ENCODE results near the gene PROS1.
"Not testable (repeated sequence)": the region's sequence is repeated elsewhere in the genome, so short reads cannot be mapped to it uniquely, and the experiment has no call there.

The PROS1 gene

DNA sequence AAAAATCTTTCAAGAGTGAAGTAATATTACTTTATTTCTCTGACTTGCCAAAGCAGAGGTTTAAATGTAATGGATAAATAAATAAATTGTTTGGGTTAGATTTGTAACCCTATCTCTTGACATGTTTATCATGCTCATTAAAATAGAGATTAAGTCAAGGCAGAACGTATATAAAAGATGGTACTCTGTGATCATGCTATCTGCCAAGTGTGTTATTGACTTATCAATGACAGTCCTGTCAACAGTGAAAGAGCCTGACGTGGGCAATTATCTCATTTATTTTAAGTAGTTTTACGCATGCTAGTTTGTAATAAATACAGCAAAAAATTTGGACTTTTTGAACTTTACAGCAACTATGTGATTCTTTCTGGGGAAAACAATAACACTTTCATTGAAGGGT lies 43.7 kb downstream of the PROS1 start:
- Mint-ChIP-seq H3K27me3 (peaks cover 1% of the 10 kb centered on the region), H3K9me3 (no peaks in the 10 kb centered on the region), H3K36me3 (no peaks in the 10 kb centered on the region), H3K27ac (no peak overlapping the region), H3K4me1 (no peaks in the 10 kb centered on the region), H3K4me3 (no peak overlapping the region)

GRCh38 chr3:93926789-93927188 lies 46.9 kb downstream of the PROS1 start:
- Mint-ChIP-seq H3K27me3 (peaks cover 1% of the 10 kb centered on the region), H3K9me3 (no peaks in the 10 kb centered on the region), H3K36me3 (no peaks in the 10 kb centered on the region), H3K4me3 (no peak overlapping the region), H3K4me1 (no peaks in the 10 kb centered on the region), H3K27ac (no peak overlapping the region)

DNA sequence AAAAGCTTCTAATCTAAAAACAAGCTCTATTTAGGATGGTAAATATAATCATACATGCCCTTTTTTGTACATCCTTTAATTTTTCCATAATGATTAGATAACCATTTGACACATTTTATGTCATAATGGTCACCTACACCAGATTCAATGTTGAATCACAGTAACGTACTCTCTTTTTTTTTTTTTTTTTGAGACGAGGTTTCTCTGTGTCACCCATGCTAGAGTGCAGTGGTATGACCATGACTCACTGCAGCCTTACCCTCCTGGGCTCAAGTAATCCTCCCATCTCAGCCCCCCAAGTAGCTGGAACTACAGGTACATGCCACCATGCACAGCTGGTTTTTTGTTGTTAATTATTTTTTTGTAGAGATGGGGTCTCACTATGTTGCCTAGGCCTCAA lies 49.2 kb downstream of the PROS1 start:
- Mint-ChIP-seq H3K4me1 (no peaks in the 10 kb centered on the region), H3K9me3 (no peaks in the 10 kb centered on the region), H3K27me3 (peaks cover 4% of the 10 kb centered on the region), H3K36me3 (no peaks in the 10 kb centered on the region), H3K27ac (no peak overlapping the region), H3K4me3 (no peak overlapping the region)

GRCh38 chr3:93923006-93923405 lies 50.7 kb downstream of the PROS1 start:
- Mint-ChIP-seq H3K36me3 (no peaks in the 10 kb centered on the region), H3K27ac (no peak overlapping the region), H3K9me3 (no peaks in the 10 kb centered on the region), H3K27me3 (peaks cover 4% of the 10 kb centered on the region), H3K4me1 (no peaks in the 10 kb centered on the region), H3K4me3 (no peak overlapping the region)

- not testable (repeated sequence) for H3K4me3 Mint-ChIP-seq, H3K4me1 Mint-ChIP-seq, H3K9me3 Mint-ChIP-seq, H3K27ac Mint-ChIP-seq, H3K36me3 Mint-ChIP-seq, H3K27me3 Mint-ChIP-seq
Measured at GRCh38 chr3:93917546-93918029, 56.1 kb downstream of the PROS1 start.

DNA sequence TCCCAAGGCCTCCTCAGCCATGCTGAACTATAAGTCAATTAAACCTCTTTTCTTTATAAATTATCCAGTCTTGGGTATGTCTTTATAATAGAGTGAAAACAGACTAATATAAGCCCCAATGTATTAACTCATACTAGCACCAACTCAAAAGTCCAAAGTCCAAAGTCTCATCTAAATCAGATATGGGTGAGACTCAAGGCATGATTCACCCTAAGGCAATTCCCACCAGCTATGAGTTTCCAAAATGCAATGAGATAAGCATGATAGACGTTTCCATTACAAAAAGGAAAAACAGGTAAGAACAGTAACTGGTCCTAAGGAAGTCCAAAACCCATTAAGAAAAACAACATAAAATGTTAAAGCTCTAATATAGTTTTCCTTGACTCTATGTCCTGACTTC lies 60.1 kb downstream of the PROS1 start:
- H3K27me3 Mint-ChIP-seq, H3K27ac Mint-ChIP-seq, H3K4me1 Mint-ChIP-seq, H3K4me3 Mint-ChIP-seq, H3K9me3 Mint-ChIP-seq, H3K36me3 Mint-ChIP-seq: not testable (repeated sequence)

DNA sequence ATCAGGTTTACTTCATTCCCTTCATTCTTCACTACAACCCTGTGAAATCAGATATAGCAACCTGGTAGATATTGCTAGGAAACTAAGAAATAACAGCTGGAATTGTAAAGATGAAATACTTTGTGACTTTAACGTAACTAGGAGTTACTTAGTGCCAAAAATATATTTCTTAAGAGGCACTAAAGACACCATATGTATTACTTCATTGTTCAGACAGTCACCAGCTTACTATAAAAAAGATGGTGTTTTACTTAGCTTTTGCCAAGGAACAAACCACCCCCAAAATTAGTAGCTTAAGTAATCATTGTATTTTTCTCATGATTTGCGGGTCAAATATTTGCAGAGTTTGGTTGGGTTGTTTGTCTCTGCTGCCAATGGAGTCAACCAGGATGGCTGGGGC lies 62.5 kb downstream of the PROS1 start:
- Mint-ChIP-seq H3K4me1 (no peaks in the 10 kb centered on the region), H3K4me3 (no peak overlapping the region), H3K9me3 (peaks cover 4% of the 10 kb centered on the region), H3K27me3 (no peaks in the 10 kb centered on the region), H3K36me3 (no peaks in the 10 kb centered on the region), H3K27ac (no peak overlapping the region)

DNA sequence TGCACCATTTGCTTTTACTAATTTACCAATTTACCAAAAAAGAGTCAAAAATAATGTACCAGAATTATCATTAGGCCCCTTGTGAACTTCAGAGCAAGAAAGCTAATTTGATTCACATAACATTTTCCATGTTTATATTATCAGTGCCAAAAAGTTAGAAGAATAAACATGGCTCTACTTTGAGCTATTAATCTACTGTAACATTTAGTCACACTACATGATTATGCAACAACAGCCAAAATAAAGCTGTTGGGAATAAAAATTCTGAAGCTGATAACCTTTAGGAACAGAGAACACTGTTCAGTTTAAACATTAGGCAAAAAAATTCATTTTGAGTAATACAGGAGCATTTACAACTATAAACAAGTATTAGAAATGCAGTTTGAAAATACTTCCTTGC lies 63.6 kb downstream of the PROS1 start:
- Mint-ChIP-seq H3K27ac (no peak overlapping the region), H3K9me3 (peaks cover 4% of the 10 kb centered on the region), H3K36me3 (no peaks in the 10 kb centered on the region), H3K27me3 (no peaks in the 10 kb centered on the region), H3K4me3 (no peak overlapping the region), H3K4me1 (no peaks in the 10 kb centered on the region)

DNA sequence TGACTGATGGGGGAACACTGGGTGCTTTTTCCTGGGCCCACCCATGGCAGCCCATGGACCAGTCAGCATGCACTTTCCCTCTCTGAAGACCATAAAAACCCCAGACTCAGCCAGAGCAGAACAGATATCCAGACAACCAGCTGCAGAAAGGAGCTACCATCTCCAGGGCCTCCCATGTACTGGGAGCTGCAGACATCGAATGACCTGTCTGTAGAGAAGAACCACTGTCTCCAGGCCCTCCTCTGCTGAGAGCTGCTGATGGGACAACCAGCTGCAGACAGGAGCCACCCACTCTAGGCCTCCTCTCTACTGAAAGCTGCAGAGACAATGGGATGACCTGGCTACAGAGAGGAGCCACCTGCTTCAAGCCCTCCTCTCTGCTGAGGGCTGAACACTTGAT lies 66.6 kb downstream of the PROS1 start:
- Mint-ChIP-seq H3K9me3 (peaks cover 4% of the 10 kb centered on the region), H3K4me1 (no peaks in the 10 kb centered on the region), H3K27ac (no peak overlapping the region), H3K27me3 (no peaks in the 10 kb centered on the region), H3K36me3 (no peaks in the 10 kb centered on the region), H3K4me3 (no peak overlapping the region)

DNA sequence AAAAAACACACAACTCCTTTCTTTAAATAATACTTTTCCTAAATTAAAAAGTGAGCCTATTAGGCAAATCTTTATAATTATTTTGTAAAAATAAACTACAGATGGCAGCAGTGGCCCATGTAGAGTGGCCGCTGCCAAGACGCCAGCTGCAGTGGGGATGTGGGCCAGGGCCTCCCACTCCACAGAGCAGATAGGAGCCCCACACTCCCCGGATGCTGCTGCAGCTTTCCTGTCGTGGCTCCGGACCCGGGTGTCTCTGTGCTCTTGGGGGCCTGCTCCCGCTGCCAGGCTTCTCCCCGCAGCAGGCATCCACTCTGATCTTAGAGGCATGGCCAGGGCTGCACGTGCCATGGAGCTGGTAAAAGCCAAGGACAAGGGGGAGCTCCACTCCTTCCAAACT lies 67.5 kb downstream of the PROS1 start:
- H3K27ac Mint-ChIP-seq: no peak overlapping the region
- no peaks in the 10 kb centered on the region for H3K27me3 Mint-ChIP-seq
- H3K9me3 Mint-ChIP-seq: peaks cover 4% of the 10 kb centered on the region
- no peaks in the 10 kb centered on the region for H3K36me3 Mint-ChIP-seq
- no peaks in the 10 kb centered on the region for H3K4me1 Mint-ChIP-seq
- no peak overlapping the region for H3K4me3 Mint-ChIP-seq

- Mint-ChIP-seq H3K4me3 (no peak overlapping the region), H3K36me3 (no peaks in the 10 kb centered on the region), H3K4me1 (no peaks in the 10 kb centered on the region), H3K9me3 (peaks cover 4% of the 10 kb centered on the region), H3K27ac (no peak overlapping the region), H3K27me3 (no peaks in the 10 kb centered on the region)
Measured at GRCh38 chr3:93904568-93904967, 69.1 kb downstream of the PROS1 start.

DNA sequence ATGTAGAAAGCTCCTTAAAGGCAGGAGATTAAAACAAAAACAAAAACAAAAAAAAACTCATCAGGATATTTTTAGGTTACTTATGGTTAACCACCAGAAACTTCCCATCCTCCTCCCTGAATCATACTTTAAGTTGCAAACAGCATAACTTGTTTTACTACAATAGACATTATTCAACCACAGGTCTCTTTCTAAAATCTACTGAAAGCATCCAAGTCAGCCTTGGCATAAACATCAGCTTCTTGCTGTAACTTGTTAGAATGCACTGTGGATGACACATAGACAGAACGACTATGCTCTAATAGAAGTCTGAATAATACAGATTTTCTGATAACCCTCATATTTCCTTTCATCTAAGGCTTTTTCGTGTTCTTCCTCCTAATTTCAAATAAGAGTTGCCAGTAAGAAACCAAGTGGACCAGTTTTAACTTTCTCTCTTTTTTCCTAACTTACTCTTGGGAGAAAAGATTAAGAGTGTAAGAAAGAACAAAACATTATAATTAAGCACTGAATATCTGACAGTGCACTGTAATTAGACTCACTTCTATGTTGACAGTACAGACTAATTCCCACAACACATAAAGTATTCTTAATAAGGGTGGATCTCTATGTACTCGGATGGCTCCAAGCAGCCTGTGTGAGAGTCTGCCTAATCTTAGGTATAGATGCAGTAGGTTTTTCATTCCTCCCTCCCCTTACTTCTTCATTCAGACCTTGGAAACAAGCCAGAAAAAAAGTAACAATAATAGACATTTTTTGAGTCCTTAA lies 95.3 kb downstream of the PROS1 start:
- H3K9me3 Mint-ChIP-seq, H3K36me3 Mint-ChIP-seq, H3K27ac Mint-ChIP-seq, H3K27me3 Mint-ChIP-seq, H3K4me3 Mint-ChIP-seq, H3K4me1 Mint-ChIP-seq: not testable (repeated sequence)

GRCh38 chr3:93877427-93877826 lies 96.3 kb downstream of the PROS1 start:
- not testable (repeated sequence) for H3K9me3 Mint-ChIP-seq, H3K27me3 Mint-ChIP-seq, H3K27ac Mint-ChIP-seq, H3K4me1 Mint-ChIP-seq, H3K36me3 Mint-ChIP-seq, H3K4me3 Mint-ChIP-seq

- not testable (repeated sequence) for H3K4me3 Mint-ChIP-seq, H3K36me3 Mint-ChIP-seq, H3K27ac Mint-ChIP-seq, H3K4me1 Mint-ChIP-seq, H3K27me3 Mint-ChIP-seq, H3K9me3 Mint-ChIP-seq
Measured at GRCh38 chr3:93873412-93873811, 100.3 kb downstream of the PROS1 start.

- Mint-ChIP-seq H3K27me3 (no peaks in the 10 kb centered on the region), H3K27ac (no peak overlapping the region), H3K4me3 (no peak overlapping the region), H3K4me1 (no peaks in the 10 kb centered on the region), H3K9me3 (no peaks in the 10 kb centered on the region), H3K36me3 (no peaks in the 10 kb centered on the region)
Measured at GRCh38 chr3:93867425-93867824, 106.3 kb downstream of the PROS1 start.

DNA sequence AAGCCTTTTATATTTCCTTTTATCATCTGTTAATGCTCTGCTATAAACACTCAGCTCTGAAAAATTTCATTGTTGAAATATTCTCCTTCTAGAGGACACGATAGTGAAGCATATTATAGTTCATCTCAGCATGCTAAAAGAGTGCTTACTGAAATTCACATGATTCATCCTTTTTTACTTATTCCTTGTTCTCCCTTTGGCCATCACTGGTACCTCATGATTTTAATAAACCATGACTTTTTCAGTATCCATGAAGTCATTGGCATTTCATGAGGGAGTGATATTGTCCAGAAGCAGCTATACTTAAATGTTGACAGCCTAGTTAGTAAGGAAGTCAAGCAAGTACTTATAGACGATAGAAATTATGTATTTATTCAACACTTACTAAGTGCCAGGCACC lies 112.7 kb downstream of the PROS1 start:
- no peaks in the 10 kb centered on the region for H3K4me1 Mint-ChIP-seq
- no peak overlapping the region for H3K27ac Mint-ChIP-seq
- H3K27me3 Mint-ChIP-seq: no peaks in the 10 kb centered on the region
- H3K4me3 Mint-ChIP-seq: no peak overlapping the region
- no peaks in the 10 kb centered on the region for H3K36me3 Mint-ChIP-seq
- no peaks in the 10 kb centered on the region for H3K9me3 Mint-ChIP-seq

DNA sequence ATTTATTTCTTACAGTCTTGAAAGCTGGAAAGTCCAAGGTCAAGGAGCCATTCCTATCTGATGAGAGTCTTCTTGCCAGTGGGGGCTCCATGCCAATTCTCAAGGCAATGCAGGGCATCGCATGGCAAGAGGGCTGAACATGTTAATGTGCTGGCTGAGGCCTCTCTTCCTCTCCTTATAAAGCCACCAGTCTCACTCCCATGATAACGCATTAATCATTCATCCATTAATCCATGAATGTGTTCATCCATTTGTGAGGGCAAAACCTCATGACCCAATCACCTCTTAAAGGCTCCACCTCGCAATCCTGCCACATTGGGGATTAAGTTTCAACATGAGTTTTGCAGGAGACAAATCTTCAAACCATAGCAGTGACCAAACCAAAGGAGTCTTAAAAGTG lies 118.3 kb downstream of the PROS1 start:
- Mint-ChIP-seq H3K4me3 (no peak overlapping the region), H3K27ac (no peak overlapping the region), H3K9me3 (no peaks in the 10 kb centered on the region), H3K27me3 (peaks cover 3% of the 10 kb centered on the region), H3K4me1 (no peaks in the 10 kb centered on the region), H3K36me3 (no peaks in the 10 kb centered on the region)

Data from activated naive CD4-positive, alpha-beta T cell treated with anti-CD3 and anti-CD28 coated beads, Interleukin-2, amount 50 U/mL, for 24 hours (primary cell).